BJ (cell line): ENCODE data around the gene RAB3B. TPM values are rescaled to one million over a fixed set of nuclear protein-coding genes. Genes with fewer than 3 reads are reported as not detected.

Experiments used
- CTCF ChIA-PET: fragments of 350-600 bp; formaldehyde crosslinking; extraction: SDS; loops from one replicate; lab custom pipeline; 2021; ENCODE audit warnings: antibody characterized with exemption, inconsistent platforms; lab: Yijun Ruan, JAX
- POLR2A ChIA-PET: fragments of 300-600 bp; sonication (Branson Sonifier 250); formaldehyde crosslinking; extraction: SDS; loops from one replicate; lab custom pipeline; 2021; ENCODE audit warnings: antibody characterized with exemption; lab: Charles Lee
- DNase-seq: peaks from one replicate; pipeline ENCODE4 v3.0.0-alpha.2; 2011; ENCODE audit warnings: low read depth
- H3K27me3 ChIP-seq: 2 replicates; pipeline ENCODE4 v1.6.0; 2011; ENCODE audit warnings: low read length; ENCODE audit not compliant: control insufficient read depth, insufficient read depth
- H3K36me3 ChIP-seq: 2 replicates; pipeline ENCODE4 v1.5.1; 2011; ENCODE audit warnings: low read length; ENCODE audit not compliant: control insufficient read depth, insufficient read depth
- H3K4me3 ChIP-seq: 2 replicates; pipeline ENCODE4 v1.5.1; 2011; ENCODE audit warnings: low read depth, mild to moderate bottlenecking, control low read depth, low read length
- polyA plus RNA-seq: library from polyadenylated mRNA; depleted of rRNA; stranded (reverse); fragments of >200 nt; gene quantifications from 2 replicates; pipeline ENCODE4 v1.2.3, GENCODE V29; 2011; rRNA removed
- small RNA-seq: library from RNA; depleted of rRNA; stranded (forward); fragments of <200 nt; gene quantifications from one replicate; pipeline ENCODE3, GENCODE V24; 2012; ENCODE audit warnings: low replicate concordance, low read depth; ENCODE audit not compliant: insufficient read length
- TF ChIP-seq, protein P1 (sequence below): IDR thresholded peaks from 2 replicates; pipeline ENCODE4 v1.5.1; 2011; ENCODE audit warnings: low read depth, mild to moderate bottlenecking, control low read depth, inconsistent platforms, low read length, moderate library complexity; ENCODE audit not compliant: insufficient read depth

RAB3B gene
- polyA plus RNA-seq, 1 experiment, result 27.4 TPM

- no peak overlapping the region for H3K4me3 ChIP-seq
- TF ChIP-seq, protein P1, sequence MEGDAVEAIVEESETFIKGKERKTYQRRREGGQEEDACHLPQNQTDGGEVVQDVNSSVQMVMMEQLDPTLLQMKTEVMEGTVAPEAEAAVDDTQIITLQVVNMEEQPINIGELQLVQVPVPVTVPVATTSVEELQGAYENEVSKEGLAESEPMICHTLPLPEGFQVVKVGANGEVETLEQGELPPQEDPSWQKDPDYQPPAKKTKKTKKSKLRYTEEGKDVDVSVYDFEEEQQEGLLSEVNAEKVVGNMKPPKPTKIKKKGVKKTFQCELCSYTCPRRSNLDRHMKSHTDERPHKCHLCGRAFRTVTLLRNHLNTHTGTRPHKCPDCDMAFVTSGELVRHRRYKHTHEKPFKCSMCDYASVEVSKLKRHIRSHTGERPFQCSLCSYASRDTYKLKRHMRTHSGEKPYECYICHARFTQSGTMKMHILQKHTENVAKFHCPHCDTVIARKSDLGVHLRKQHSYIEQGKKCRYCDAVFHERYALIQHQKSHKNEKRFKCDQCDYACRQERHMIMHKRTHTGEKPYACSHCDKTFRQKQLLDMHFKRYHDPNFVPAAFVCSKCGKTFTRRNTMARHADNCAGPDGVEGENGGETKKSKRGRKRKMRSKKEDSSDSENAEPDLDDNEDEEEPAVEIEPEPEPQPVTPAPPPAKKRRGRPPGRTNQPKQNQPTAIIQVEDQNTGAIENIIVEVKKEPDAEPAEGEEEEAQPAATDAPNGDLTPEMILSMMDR, result no peak
- no peak for DNase-seq
- ChIA-PET CTCF (interaction anchor here (0.8 kb wide), 1 partner anchor 10 kb away, joined by 3 read pairs; no protein-coding TSS in a partner anchor), POLR2A (no interaction called here)
- no peaks in the 10 kb centered on the region for H3K27me3 ChIP-seq
- no peaks in the 10 kb centered on the region for H3K36me3 ChIP-seq
Measured at GRCh38 chr1:51859333-51859732, 131.2 kb downstream of the RAB3B start.

DNA sequence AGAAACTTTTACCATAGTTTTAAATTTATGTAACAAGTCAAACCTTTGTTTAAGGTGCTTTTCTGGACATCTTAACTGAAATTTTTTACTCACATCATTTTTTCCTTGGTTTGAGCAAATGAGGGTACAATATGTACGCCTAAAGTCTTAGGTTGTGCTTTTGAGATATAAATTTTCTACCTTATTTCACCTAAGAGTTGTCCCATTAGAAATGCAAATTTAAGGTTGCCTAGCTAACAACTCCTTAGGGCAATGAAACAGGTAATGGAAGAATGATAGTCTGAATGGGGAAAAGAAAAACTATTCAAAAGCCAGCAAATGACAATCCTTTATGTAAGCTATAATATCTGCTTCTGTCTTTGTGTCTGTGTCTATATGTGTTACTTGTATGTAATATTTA, 131.6 kb downstream of the RAB3B start:
- no peak for DNase-seq
- H3K36me3 ChIP-seq, result no peaks in the 10 kb centered on the region
- CTCF ChIA-PET, result interaction anchor here (0.8 kb wide), 1 partner anchor 11 kb away, joined by 3 read pairs; no protein-coding TSS in a partner anchor
- H3K4me3 ChIP-seq, result no peak overlapping the region
- TF ChIP-seq, protein P1, result no peak
- POLR2A ChIA-PET, result no interaction called here
- no peaks in the 10 kb centered on the region for H3K27me3 ChIP-seq

Small RNA genes lying within 50 kb of the gene (small RNA-seq; reads per million reads assigned to genes)
- not detected for gene RN7SL290P
- gene RNA5SP48, result not detected

Other genes starting within 250 kb of the RAB3B start
- gene NRDC, start 112.0 kb downstream of the RAB3B start, polyA plus RNA-seq, result 69.2 and 129 TPM in 2 replicates
- gene KTI12, start 43.1 kb upstream of the RAB3B start, polyA plus RNA-seq, result 7.8 and 9.6 TPM in 2 replicates
- 53.9 and 87.7 TPM in 2 replicates for gene TXNDC12, start 64.5 kb upstream of the RAB3B start, polyA plus RNA-seq
- gene BTF3L4, start 65.6 kb upstream of the RAB3B start, polyA plus RNA-seq, result 31.2 and 68.6 TPM in 2 replicates
- 9.8 and 18.2 TPM in 2 replicates for gene ZFYVE9, start 151.4 kb upstream of the RAB3B start, polyA plus RNA-seq